DND-41 (cell line): ENCODE results near the gene MED25.
A peak's percentile ranks its signal among the peaks of the same experiment; 100 is the strongest.

Experiments used
- ATAC-seq: fragments of 200-7000 bp; cut with Tn5 transposase; 3 replicates; pipeline ENCODE4 v1.9.1; 2021; ENCODE audit warnings: low read depth; ENCODE audit not compliant: insufficient read depth
- DNase-seq: peaks from one replicate; pipeline ENCODE4 v3.0.0-alpha.2; 2020
- H2AFZ ChIP-seq: 2 replicates; pipeline ENCODE4 v1.6.0; 2012; ENCODE audit warnings: low read depth, low read length
- H3K27ac ChIP-seq: 2 replicates; pipeline ENCODE4 v1.5.1; 2012; ENCODE audit warnings: low read length, inconsistent platforms
- H3K27me3 ChIP-seq: fragments of 200-600 bp; sonication (generic); 2 replicates; pipeline ENCODE4 v1.6.0; 2012; ENCODE audit warnings: low read length, mild to moderate bottlenecking, inconsistent platforms; ENCODE audit not compliant: insufficient read depth, poor library complexity
- H3K36me3 ChIP-seq: 2 replicates; pipeline ENCODE4 v1.5.1; 2012; ENCODE audit warnings: low read length, inconsistent platforms; ENCODE audit not compliant: insufficient read depth
- H3K4me1 ChIP-seq: 2 replicates; pipeline ENCODE4 v1.5.1; 2012; ENCODE audit warnings: mild to moderate bottlenecking, low read length; ENCODE audit not compliant: insufficient read depth
- H3K4me2 ChIP-seq: 2 replicates; pipeline ENCODE4 v1.6.0; 2012; ENCODE audit warnings: mild to moderate bottlenecking, moderate library complexity, low read length, inconsistent platforms; ENCODE audit not compliant: insufficient read depth
- H3K4me3 ChIP-seq, 2 experiments: fragments of 200-600 bp in 1 of 2; shearing (Covaris generic) in 1 of 2; 2 replicates each; pipeline ENCODE4 v1.5.1; 2012 to 2016; ENCODE audit warnings: inconsistent platforms in 2 of 2, low read length in 2 of 2, mild to moderate bottlenecking in 2 of 2, low read depth in 1 of 2, moderate library complexity in 1 of 2
- H3K79me2 ChIP-seq: 2 replicates; pipeline ENCODE4 v1.6.0; 2012; ENCODE audit warnings: low read length, inconsistent platforms; ENCODE audit not compliant: insufficient read depth
- H3K9ac ChIP-seq: 2 replicates; pipeline ENCODE4 v1.6.0; 2012; ENCODE audit warnings: low read depth, mild to moderate bottlenecking, inconsistent platforms, low read length, moderate library complexity
- H3K9me3 ChIP-seq: 2 replicates; pipeline ENCODE4 v1.5.1; 2012; ENCODE audit warnings: low read length, moderate library complexity, mild to moderate bottlenecking, inconsistent platforms; ENCODE audit not compliant: insufficient read depth, severe bottlenecking
- H4K20me1 ChIP-seq: 2 replicates; pipeline ENCODE4 v1.6.0; 2012; ENCODE audit warnings: low read length; ENCODE audit not compliant: insufficient read depth
- EZH2 ChIP-seq: IDR thresholded peaks from 3 replicates; pipeline ENCODE4 v1.6.1; 2012; ENCODE audit warnings: borderline replicate concordance, low read depth, mild to moderate bottlenecking, moderate library complexity, low read length, inconsistent platforms; ENCODE audit not compliant: severe bottlenecking
- TF ChIP-seq, protein P1 (sequence below): IDR thresholded peaks from 2 replicates; pipeline ENCODE4 v1.5.1; 2012; ENCODE audit warnings: borderline replicate concordance, low read length, moderate library complexity, mild to moderate bottlenecking; ENCODE audit not compliant: poor library complexity, severe bottlenecking; ENCODE audit errors: extremely low read depth

The MED25 gene

DNA sequence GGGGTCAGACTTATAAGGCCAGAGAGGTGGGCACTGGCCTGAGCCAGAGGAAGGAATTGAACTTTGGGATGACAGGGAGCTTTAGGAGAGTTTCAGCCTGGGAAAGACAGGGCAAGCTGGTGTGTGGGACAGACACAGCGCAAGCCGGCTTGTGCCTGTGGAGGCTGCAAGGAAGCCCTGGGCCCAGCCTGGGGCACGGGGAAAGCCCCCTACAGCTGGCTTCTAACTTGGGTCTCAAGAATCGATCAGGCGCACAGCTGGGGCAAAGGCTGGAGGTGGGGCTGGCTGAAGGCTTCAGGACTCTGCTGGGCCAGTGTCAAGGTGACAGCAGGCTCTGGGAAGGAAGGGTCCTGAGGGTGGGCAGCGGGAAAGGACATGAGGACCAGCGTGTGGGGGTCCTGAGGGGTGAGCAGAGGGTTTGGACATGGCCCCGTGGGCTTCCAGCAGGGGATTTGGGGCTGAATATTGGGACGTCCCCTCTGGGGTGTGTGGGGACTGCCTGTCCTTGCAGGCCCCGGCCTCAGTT, 35.8 kb downstream of the MED25 start:
- no peaks in the 10 kb centered on the region for H3K9me3 ChIP-seq
- no peak for TF ChIP-seq EZH2
- TF ChIP-seq, protein P1, sequence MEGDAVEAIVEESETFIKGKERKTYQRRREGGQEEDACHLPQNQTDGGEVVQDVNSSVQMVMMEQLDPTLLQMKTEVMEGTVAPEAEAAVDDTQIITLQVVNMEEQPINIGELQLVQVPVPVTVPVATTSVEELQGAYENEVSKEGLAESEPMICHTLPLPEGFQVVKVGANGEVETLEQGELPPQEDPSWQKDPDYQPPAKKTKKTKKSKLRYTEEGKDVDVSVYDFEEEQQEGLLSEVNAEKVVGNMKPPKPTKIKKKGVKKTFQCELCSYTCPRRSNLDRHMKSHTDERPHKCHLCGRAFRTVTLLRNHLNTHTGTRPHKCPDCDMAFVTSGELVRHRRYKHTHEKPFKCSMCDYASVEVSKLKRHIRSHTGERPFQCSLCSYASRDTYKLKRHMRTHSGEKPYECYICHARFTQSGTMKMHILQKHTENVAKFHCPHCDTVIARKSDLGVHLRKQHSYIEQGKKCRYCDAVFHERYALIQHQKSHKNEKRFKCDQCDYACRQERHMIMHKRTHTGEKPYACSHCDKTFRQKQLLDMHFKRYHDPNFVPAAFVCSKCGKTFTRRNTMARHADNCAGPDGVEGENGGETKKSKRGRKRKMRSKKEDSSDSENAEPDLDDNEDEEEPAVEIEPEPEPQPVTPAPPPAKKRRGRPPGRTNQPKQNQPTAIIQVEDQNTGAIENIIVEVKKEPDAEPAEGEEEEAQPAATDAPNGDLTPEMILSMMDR, result no peak
- no peak overlapping the region for H3K4me3 ChIP-seq
- no peak for DNase-seq
- no peak overlapping the region for H3K9ac ChIP-seq
- no peak overlapping the region for H2AFZ ChIP-seq
- peaks cover 68% of the 10 kb centered on the region for H4K20me1 ChIP-seq
- peaks cover 40% of the 10 kb centered on the region for H3K4me1 ChIP-seq
- peaks cover 67% of the 10 kb centered on the region for H3K36me3 ChIP-seq
- H3K27ac ChIP-seq, result no peak overlapping the region
- no peak for ATAC-seq
- peaks cover 73% of the 10 kb centered on the region for H3K79me2 ChIP-seq
- peak overlapping the region; percentile 82; the same call in 1 of the 2 replicates for H3K4me2 ChIP-seq
- H3K27me3 ChIP-seq, result no peaks in the 10 kb centered on the region

DNA sequence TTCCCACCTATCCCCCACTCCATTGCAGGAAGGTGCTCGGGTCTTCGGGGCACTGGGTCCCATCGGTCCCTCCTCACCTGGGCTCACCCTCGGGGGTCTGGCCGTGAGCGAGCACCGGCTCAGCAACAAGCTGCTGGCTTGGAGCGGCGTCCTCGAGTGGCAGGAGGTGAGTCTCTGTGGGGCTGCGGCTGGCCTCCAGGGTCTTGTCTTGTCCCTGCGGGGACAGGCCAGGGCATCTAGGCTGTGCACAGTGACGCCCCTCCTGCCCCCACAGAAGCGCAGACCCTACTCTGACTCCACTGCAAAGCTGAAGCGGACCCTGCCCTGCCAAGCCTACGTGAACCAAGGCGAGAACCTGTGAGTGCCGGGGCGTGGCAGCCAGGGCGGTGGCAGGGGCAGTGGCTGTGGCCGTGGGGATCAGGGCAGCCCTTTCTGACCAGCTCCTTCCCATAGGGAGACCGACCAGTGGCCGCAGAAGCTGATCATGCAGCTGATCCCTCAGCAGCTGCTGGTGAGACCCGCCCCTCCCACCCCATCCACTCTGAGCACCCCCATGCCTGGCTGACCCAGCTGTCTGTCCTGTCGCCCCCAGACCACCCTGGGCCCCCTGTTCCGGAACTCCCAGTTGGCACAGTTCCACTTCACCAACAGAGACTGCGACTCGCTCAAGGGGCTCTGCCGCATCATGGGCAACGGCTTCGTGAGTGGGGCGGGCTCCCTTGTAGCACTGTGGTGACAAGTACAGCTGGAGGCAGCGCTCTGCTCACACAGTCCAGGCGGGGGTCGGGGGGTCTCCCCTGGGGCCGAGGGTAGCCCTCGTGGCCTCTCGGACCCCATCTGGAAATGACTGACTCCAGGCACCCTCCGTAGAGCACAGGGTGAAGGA, 36.5 kb downstream of the MED25 start:
- H3K4me3 ChIP-seq, result no peak overlapping the region
- no peaks in the 10 kb centered on the region for H3K9me3 ChIP-seq
- DNase-seq (no peak), ATAC-seq (no peak)
- H4K20me1 ChIP-seq, result peaks cover 73% of the 10 kb centered on the region
- no peaks in the 10 kb centered on the region for H3K27me3 ChIP-seq
- H3K4me1 ChIP-seq, result peaks cover 32% of the 10 kb centered on the region
- 0 out of 2 replicates have a peak overlapping the region, but pooled peaks have one; percentile 82 for H3K4me2 ChIP-seq
- H2AFZ ChIP-seq, result no peak overlapping the region
- no peak overlapping the region for H3K9ac ChIP-seq
- H3K27ac ChIP-seq, result no peak overlapping the region
- peaks cover 71% of the 10 kb centered on the region for H3K36me3 ChIP-seq
- H3K79me2 ChIP-seq, result peaks cover 69% of the 10 kb centered on the region
- TF ChIP-seq, protein P1, result no peak
- no peak for TF ChIP-seq EZH2

DNA sequence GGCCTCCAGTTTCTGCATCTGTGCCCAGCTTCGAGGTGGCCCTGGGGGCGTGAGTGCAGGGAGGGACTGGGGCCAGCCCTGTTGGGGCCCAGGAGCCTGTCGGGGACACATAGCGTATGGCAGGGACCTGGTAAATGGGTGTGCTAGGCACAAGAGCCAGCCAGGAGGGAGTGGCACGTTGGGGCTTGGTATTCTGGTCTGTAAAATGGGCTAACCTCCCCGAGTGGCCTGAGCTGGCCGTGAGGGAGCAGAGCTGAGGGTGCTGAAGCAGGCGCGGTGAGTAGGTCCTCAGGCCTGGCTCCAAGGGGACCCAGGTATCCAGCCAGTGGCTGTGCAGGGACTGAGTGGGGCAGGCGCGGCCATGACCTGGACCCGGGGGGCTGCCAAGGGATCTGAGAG, 37.2 kb downstream of the MED25 start:
- peaks cover 78% of the 10 kb centered on the region for H3K36me3 ChIP-seq
- peaks cover 63% of the 10 kb centered on the region for H3K79me2 ChIP-seq
- ATAC-seq, result no peak
- H4K20me1 ChIP-seq, result peaks cover 78% of the 10 kb centered on the region
- H3K27me3 ChIP-seq, result no peaks in the 10 kb centered on the region
- H3K4me3 ChIP-seq, result no peak overlapping the region
- H3K27ac ChIP-seq, result no peak overlapping the region
- no peaks in the 10 kb centered on the region for H3K9me3 ChIP-seq
- no peak for DNase-seq
- H3K4me2 ChIP-seq, result no peak overlapping the region
- no peak for TF ChIP-seq EZH2
- TF ChIP-seq, protein P1, result no peak
- peaks cover 27% of the 10 kb centered on the region for H3K4me1 ChIP-seq
- H3K9ac ChIP-seq, result no peak overlapping the region
- no peak overlapping the region for H2AFZ ChIP-seq
